Mucosa of descending colon (tissue), 3 donors: Measurements from ENCODE around the gene FAU. TPM values are rescaled to one million over a fixed set of nuclear protein-coding genes. Genes with fewer than 3 reads are reported as not detected.
A peak's percentile ranks its signal among the peaks of the same experiment; 100 is the strongest.

Source experiments
- ATAC-seq: fragments of 200-7000 bp; cut with Tn5 transposase; one replicate; pipeline ENCODE4 v1.9.1; 2020; ENCODE audit warnings: mild to moderate bottlenecking, moderate library complexity
- DNase-seq, 3 donors: peaks; one replicate each; pipeline ENCODE4 v3.0.0-alpha.2; 2020
- H3K36me3 ChIP-seq: fragments of 200-600 bp; one replicate; pipeline ENCODE4 v1.8.0; 2021; ENCODE audit warnings: low read depth, mild to moderate bottlenecking
- H3K4me1 ChIP-seq: fragments of 200-600 bp; one replicate; pipeline ENCODE4 v1.8.0; 2021; ENCODE audit warnings: low read depth, mild to moderate bottlenecking
- H3K4me3 ChIP-seq: fragments of 200-600 bp; one replicate; pipeline ENCODE4 v1.8.0; 2021; ENCODE audit warnings: mild to moderate bottlenecking
- H3K9me3 ChIP-seq: fragments of 200-600 bp; one replicate; pipeline ENCODE4 v1.8.0; 2021; ENCODE audit warnings: mild to moderate bottlenecking
- CTCF ChIP-seq: fragments of 200-600 bp; IDR thresholded peaks from one replicate; pipeline ENCODE4 v1.8.0; 2022; ENCODE audit warnings: antibody characterized with exemption, mild to moderate bottlenecking
- intact Hi-C, 2 donors: fragments of 100-400 bp; cut with DNase I in 1 of 2; cut with micrococcal nuclease in 1 of 2; formaldehyde crosslinking; loops; one replicate each; pipeline versions ENCODE4 v1.11.0 to v1.11.1; 2022; cut with DNase I, micrococcal nuclease
- microRNA-seq: library from miRNA; unstranded; fragments of <30 nt; microRNA quantifications from one replicate; pipeline ENCODE4, GENCODE V29; 2019
- total RNA-seq, 3 donors: library from RNA; stranded (reverse); fragmentation: NEBNext Ultra II Directional in 2 of 3; extraction: Animal tissue kit (Norgen Biotek cat#: 25700) in 2 of 3; gene quantifications; one replicate each; pipeline versions ENCODE4 v1.2.1 to v1.2.4, GENCODE V29; 2021 to 2023
- donor health status: DM: no; HTN: no; CAD: no; lungs with moderate emphysema.
- donor health status: DM: no; HTN: no; CAD: no.
- donor health status: DM: no; HTN: yes; CAD: no.

FAU gene
- total RNA-seq, 3 donors from 2014 or later = 680 to 873 (median 705) TPM

DNA sequence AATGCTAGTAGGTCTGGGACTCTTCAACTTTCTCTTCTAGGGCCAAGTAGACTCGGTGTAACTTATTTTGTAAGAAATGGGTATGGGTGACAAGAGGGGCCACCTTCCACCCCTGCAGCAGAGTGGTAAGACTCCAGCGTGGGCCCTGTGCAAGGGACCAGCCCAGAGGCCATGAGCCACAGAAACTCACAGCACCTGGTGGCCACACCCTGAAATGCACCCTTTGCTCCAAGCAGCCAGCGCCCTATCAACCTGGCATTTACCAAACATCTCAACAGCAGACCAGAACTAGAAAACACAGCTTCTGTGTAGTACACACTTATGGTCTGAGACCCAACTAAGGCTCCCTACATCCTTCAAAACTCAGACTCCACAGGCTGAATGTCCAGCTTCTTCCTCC, 43.8 kb downstream of the FAU start:
- intact Hi-C loops = no loop called here
- Histone ChIP-seq H3K4me1 (peaks cover 6% of the 10 kb centered on the region), H3K36me3 (no peaks in the 10 kb centered on the region), H3K4me3 (no peak overlapping the region), H3K9me3 (no peaks in the 10 kb centered on the region)
- DNase-seq (peak; percentile 64 to 91 (median 86)), ATAC-seq (peak; percentile 97)
- peak; percentile 71 for TF ChIP-seq CTCF

DNA sequence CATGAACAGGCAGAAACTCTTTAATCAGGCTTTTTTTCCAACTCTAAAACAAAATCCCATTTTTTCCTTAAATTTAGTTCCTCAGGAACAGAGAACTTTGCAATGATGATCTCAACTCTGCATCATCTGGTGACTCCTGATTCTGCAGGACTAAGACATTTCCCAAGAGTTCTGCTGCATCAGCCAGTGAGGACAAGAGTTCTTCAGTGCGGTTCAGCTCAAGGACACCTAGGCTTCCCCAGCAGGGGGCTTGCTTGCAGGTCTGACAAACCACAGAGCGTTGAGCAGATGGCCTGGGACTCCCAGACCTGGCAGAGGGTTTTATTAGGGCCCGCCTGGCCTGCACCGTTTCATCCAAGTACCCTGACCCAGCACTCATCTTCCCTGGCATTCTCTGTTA, 44.5 kb downstream of the FAU start:
- Histone ChIP-seq H3K4me3 (no peak overlapping the region), H3K4me1 (peaks cover 3% of the 10 kb centered on the region), H3K36me3 (no peaks in the 10 kb centered on the region), H3K9me3 (no peaks in the 10 kb centered on the region)
- TF ChIP-seq CTCF = no peak
- DNase-seq = no peak
- intact Hi-C loops = no loop called here
- ATAC-seq = no peak

DNA sequence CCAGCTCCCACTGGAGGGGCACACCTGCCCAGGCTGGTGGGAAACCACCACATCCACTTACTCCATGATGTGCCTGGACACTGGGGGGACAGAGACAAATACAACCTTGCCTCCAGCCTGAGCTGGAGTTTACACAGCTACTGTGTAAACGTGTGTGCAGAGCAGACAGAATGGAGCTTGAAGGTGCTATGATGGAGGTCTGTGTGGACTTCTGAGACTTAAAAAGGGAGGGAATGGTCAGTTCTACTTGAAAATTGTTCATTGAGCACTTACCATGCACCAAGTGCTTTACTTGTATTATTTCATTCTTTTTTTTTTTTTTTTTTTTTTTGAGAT, 49.3 kb downstream of the FAU start:
- ATAC-seq = no peak
- TF ChIP-seq CTCF = no peak

DNA sequence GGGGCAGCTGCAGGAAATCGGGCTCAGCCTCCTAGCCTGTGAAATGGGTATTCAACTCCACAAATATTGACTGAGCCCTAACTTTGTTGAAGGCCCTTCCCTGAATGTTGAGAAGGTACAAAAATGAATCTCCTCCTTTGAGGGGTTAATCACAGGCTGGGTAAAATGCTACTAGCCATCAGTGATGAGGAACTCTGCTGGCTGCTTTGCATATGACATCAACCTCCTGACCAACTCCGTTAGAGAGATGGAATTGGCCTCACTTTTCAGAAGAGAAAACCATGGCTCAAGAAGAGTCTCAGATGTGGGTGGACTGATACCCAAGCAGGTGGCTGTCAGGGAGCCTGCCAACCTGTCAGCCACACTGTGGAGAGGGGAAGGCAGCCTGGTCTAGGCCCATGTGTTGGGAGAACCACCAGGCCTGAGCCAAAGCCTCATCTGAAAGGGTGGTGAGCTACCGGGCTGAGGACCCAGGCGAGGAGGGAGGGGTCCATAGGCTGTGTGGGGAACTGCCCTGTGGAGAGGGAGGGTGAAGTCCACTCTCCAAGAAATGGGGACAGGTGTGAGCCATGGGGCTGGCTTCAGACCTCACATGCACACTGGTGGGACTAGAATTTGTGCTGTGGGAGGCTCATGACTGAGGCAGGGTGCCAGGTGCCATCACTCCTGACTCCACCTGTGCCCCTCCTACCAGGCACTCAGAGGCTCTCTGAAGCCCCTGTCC, 49.9 kb downstream of the FAU start:
- Histone ChIP-seq H3K36me3 (no peaks in the 10 kb centered on the region), H3K4me3 (no peak overlapping the region), H3K4me1 (no peaks in the 10 kb centered on the region), H3K9me3 (no peaks in the 10 kb centered on the region)
- intact Hi-C loops = no loop called here
- DNase-seq = no peak
- no peak for TF ChIP-seq CTCF
- ATAC-seq = no peak

More for the DNA sequence above, 49.3 kb downstream of the FAU start:
- intact Hi-C loops = no loop called here
- H3K4me1 ChIP-seq = no peaks in the 10 kb centered on the region
- DNase-seq = no peak
- H3K9me3 ChIP-seq = no peaks in the 10 kb centered on the region
- no peaks in the 10 kb centered on the region for H3K36me3 ChIP-seq
- H3K4me3 ChIP-seq = no peak overlapping the region

Small RNA genes within 50 kb of the gene (microRNA-seq; reads per million reads assigned to microRNA genes)
- gene MIR6751 = not detected

Other genes starting within 250 kb of the FAU start
- 10 to 100 TPM; 58.3 to 85.9 (median 81.5) TPM for gene EHD1, start 243.5 kb downstream of the FAU start, total RNA-seq
- 10 to 100 TPM; 35.4 to 39.8 (median 36.6) TPM for gene ATG2A, start 204.9 kb downstream of the FAU start, total RNA-seq
- gene PPP2R5B, start 197.4 kb downstream of the FAU start, total RNA-seq = 10 to 100 TPM; 23.0 to 39.7 (median 23.2) TPM
- not detected for gene GPHA2, start 186.2 kb downstream of the FAU start, total RNA-seq
- not detected for gene MAJIN, start 150.0 kb downstream of the FAU start, total RNA-seq
- gene BATF2, start 125.2 kb downstream of the FAU start, total RNA-seq = 10 to 100 TPM; 12.7 to 25.3 (median 18.0) TPM
- gene ARL2, start 108.0 kb downstream of the FAU start, total RNA-seq = 10 to 100 TPM; 70.1 to 90.6 (median 71.4) TPM
- 10 to 100 TPM; 28.5 to 46.6 (median 42.8) TPM for gene SNX15, start 94.7 kb downstream of the FAU start, total RNA-seq
- gene SAC3D1, start 80.9 kb downstream of the FAU start, total RNA-seq = 10 to 100 TPM in 2 of 3 donors, 1 to 10 TPM in 1; 8.5 to 13.1 (median 11.8) TPM
- 10 to 100 TPM in 2 of 3 donors, 1 to 10 TPM in 1; 6.9 to 57.7 (median 32.6) TPM for gene NAALADL1, start 63.6 kb downstream of the FAU start, total RNA-seq
- 10 to 100 TPM in 1 of 3 donors, 1 to 10 TPM in 2; 2.9 to 14.6 (median 4.8) TPM for gene CDCA5, start 38.1 kb downstream of the FAU start, total RNA-seq
- 10 to 100 TPM; 36.3 to 50.6 (median 42.6) TPM for gene ZFPL1, start 37.9 kb downstream of the FAU start, total RNA-seq
- 100 to 1,000 TPM; 149 to 200 (median 156) TPM for gene VPS51, start 25.9 kb downstream of the FAU start, total RNA-seq
- gene TM7SF2, start 10.3 kb downstream of the FAU start, total RNA-seq = 10 to 100 TPM; 13.1 to 25.7 (median 23.6) TPM
- gene ZNHIT2, start 4.4 kb downstream of the FAU start, total RNA-seq = 1 to 10 TPM; 5.1 to 8.3 (median 6.0) TPM
- gene MRPL49, start 187 bp upstream of the FAU start, total RNA-seq = 10 to 100 TPM; 42.6 to 48.5 (median 45.4) TPM
- gene SYVN1, start 12.4 kb upstream of the FAU start, total RNA-seq = 10 to 100 TPM; 59.7 to 62.2 (median 60.3) TPM
- not detected for gene SPDYC, start 48.1 kb upstream of the FAU start, total RNA-seq
- gene CAPN1, start 59.8 kb upstream of the FAU start, total RNA-seq = 100 to 1,000 TPM; 211 to 389 (median 271) TPM
- 10 to 100 TPM in 2 of 3 donors, 1 to 10 TPM in 1; 8.9 to 14.4 (median 11.4) TPM for gene POLA2, start 139.8 kb upstream of the FAU start, total RNA-seq
- 10 to 100 TPM in 2 of 3 donors, 1 to 10 TPM in 1; 7.0 to 27.4 (median 11.6) TPM for gene CDC42EP2, start 192.7 kb upstream of the FAU start, total RNA-seq
- 10 to 100 TPM; 32.8 to 62.9 (median 35.5) TPM for gene DPF2, start 211.7 kb upstream of the FAU start, total RNA-seq
- gene TIGD3, start 232.6 kb upstream of the FAU start, total RNA-seq = under 1 TPM in 2 of 3 donors, not detected in 1; 0.14 to 0.53 TPM